Panc1 (cell line): ENCODE measurements around the gene TRH. TPM values are rescaled to one million over a fixed set of nuclear protein-coding genes. Genes with fewer than 3 reads are reported as not detected.

Experiments used
- ATAC-seq: fragments of 200-7000 bp; cut with Tn5 transposase; 2 replicates; pipeline ENCODE4 v1.9.1; 2020; ENCODE audit warnings: mild to moderate bottlenecking, moderate library complexity
- BruUV-seq: library from RNA; stranded (reverse); fragments of 400-500 nt; replicated peaks from 2 replicates; lab custom pipeline; 2021; lab: Mats Ljungman, UMichigan
- CTCF ChIA-PET: fragments of 300-600 bp; sonication (Branson Sonifier 250); formaldehyde crosslinking; loops from one replicate; lab custom pipeline; 2022; ENCODE audit warnings: antibody characterized with exemption; lab: Charles Lee
- POLR2A ChIA-PET: fragments of 300-600 bp; sonication (Branson Sonifier 250); formaldehyde crosslinking; loops from one replicate; lab custom pipeline; 2022; ENCODE audit warnings: antibody characterized with exemption; lab: Charles Lee
- DNase-seq: peaks from one replicate; pipeline ENCODE4 v3.0.0-alpha.2; 2010; ENCODE audit warnings: low read depth, low spot score
- H3K27ac ChIP-seq: 2 replicates; pipeline ENCODE4 v1.5.1; 2011; ENCODE audit warnings: mild to moderate bottlenecking, low read length, inconsistent platforms
- H3K27me3 ChIP-seq: fragments of 200-500 bp; sonication (Bioruptor generic); 2 replicates; pipeline ENCODE4 v1.6.0; 2014; ENCODE audit warnings: low read length, inconsistent platforms; ENCODE audit not compliant: control insufficient read depth, insufficient read depth
- H3K36me3 ChIP-seq: fragments of 200-500 bp; sonication (Bioruptor generic); 2 replicates; pipeline ENCODE4 v1.5.1; 2014; ENCODE audit warnings: inconsistent platforms, mild to moderate bottlenecking, low read length, moderate library complexity; ENCODE audit not compliant: control insufficient read depth, insufficient read depth
- H3K4me1 ChIP-seq: 2 replicates; pipeline ENCODE4 v1.5.1; 2011; ENCODE audit warnings: inconsistent platforms, mild to moderate bottlenecking, low read length, moderate library complexity; ENCODE audit not compliant: control insufficient read depth, insufficient read depth
- H3K4me3 ChIP-seq, 2 experiments: 2 replicates each; pipeline ENCODE4 v1.5.1; 2011 to 2012; ENCODE audit warnings: low read depth in 2 of 2, low read length in 2 of 2, mild to moderate bottlenecking in 2 of 2, inconsistent platforms in 1 of 2, moderate library complexity in 1 of 2
- H3K9me3 ChIP-seq: fragments of 200-500 bp; sonication (Bioruptor generic); 2 replicates; pipeline ENCODE4 v1.5.1; 2014; ENCODE audit warnings: low read depth, mild to moderate bottlenecking, inconsistent platforms, low read length, moderate library complexity; ENCODE audit not compliant: control insufficient read depth, insufficient read depth
- CTCF ChIP-seq: fragments of 450-650 bp; IDR thresholded peaks from 2 replicates; pipeline ENCODE4 v1.5.1; 2017; ENCODE audit warnings: mild to moderate bottlenecking
- POLR2AphosphoS5 ChIP-seq: IDR thresholded peaks from 2 replicates; pipeline ENCODE4 v1.6.1; 2012; ENCODE audit warnings: mild to moderate bottlenecking, low read depth, low read length, moderate library complexity
- REST ChIP-seq, 2 experiments: IDR thresholded peaks; 2 replicates each; pipeline ENCODE4 v1.6.1; 2011 to 2012; ENCODE audit warnings: low read depth in 2 of 2, control low read depth in 1 of 2, low read length in 1 of 2, mild to moderate bottlenecking in 1 of 2, moderate library complexity in 1 of 2; ENCODE audit not compliant: insufficient read depth in 1 of 2
- SIN3A ChIP-seq: IDR thresholded peaks from 2 replicates; pipeline ENCODE4 v1.6.1; 2012; ENCODE audit warnings: low read depth, mild to moderate bottlenecking, low read length, moderate library complexity, borderline replicate concordance; ENCODE audit not compliant: insufficient read depth
- TCF7L2 ChIP-seq: IDR thresholded peaks from 2 replicates; pipeline ENCODE4 v1.6.1; 2011; ENCODE audit warnings: mild to moderate bottlenecking, low read depth, low read length, inconsistent platforms
- in situ Hi-C: cut with HindIII; loops from 2 replicates; pipeline ENCODE4 v1.10.0; 2016; ENCODE audit warnings: low sequenced_read_pairs, low pct_unique_long_range_greater_than_20kb
- intact Hi-C: fragments of 100-400 bp; cut with micrococcal nuclease; formaldehyde crosslinking; loops from one replicate; pipeline ENCODE4 v1.10.0; 2022; ENCODE audit not compliant: unreplicated experiment
- total RNA-seq: library from RNA; stranded (reverse); gene quantifications from one replicate; pipeline ENCODE4 v1.2.1, GENCODE V29; 2021; ENCODE audit not compliant: unreplicated experiment

The TRH gene
- total RNA-seq, 1 experiment from 2014 or later: not detected

GRCh38 chr3:129971351-129972052, 3.0 kb upstream of the TRH start:
- no peak for DNase-seq
- Histone ChIP-seq H3K36me3 (no peaks in the 10 kb centered on the region), H3K27me3 (peaks cover 4% of the 10 kb centered on the region; the same call in 1 of the 2 replicates), H3K4me3 (no peak overlapping the region), H3K4me1 (no peaks in the 10 kb centered on the region), H3K27ac (no peak overlapping the region), H3K9me3 (no peaks in the 10 kb centered on the region)
- ATAC-seq: no peak
- ChIA-PET POLR2A (no interaction called here), CTCF (no interaction called here)
- in situ Hi-C loops: no loop called here
- TF ChIP-seq POLR2AphosphoS5 (no peak), CTCF (no peak), SIN3A (no peak), TCF7L2 (no peak), REST (IDR thresholded peaks at IDR 0.05; ENCODE audit: insufficient read depth in 1 of 2, low read depth in 2 of 2, low read length in 1 of 2) (no peak)
- no TSS peak for BruUV-seq
- intact Hi-C loops: no loop called here

GRCh38 chr3:129972301-129972700, 2.2 kb upstream of the TRH start:
- Histone ChIP-seq H3K36me3 (no peaks in the 10 kb centered on the region), H3K9me3 (no peaks in the 10 kb centered on the region), H3K4me1 (no peaks in the 10 kb centered on the region), H3K27ac (no peak overlapping the region), H3K4me3 (no peak overlapping the region), H3K27me3 (peaks cover under 1% of the 10 kb centered on the region; the same call in 1 of the 2 replicates)
- TF ChIP-seq POLR2AphosphoS5 (no peak), REST (IDR thresholded peaks at IDR 0.05; ENCODE audit: insufficient read depth in 1 of 2, low read depth in 2 of 2, low read length in 1 of 2) (no peak), TCF7L2 (no peak), SIN3A (no peak), CTCF (no peak)
- ATAC-seq: no peak
- no TSS peak for BruUV-seq
- POLR2A ChIA-PET: no interaction called here
- CTCF ChIA-PET: no interaction called here
- intact Hi-C loops (no loop called here), in situ Hi-C loops (no loop called here)
- no peak for DNase-seq
